PC-9 (cell line): Measurements from ENCODE around the gene COX5A. TPM values are rescaled to one million over a fixed set of nuclear protein-coding genes. Genes with fewer than 3 reads are reported as not detected.

ENCODE experiments used
- BruUV-seq: library from RNA; stranded (reverse); fragments of 400-500 nt; replicated peaks from 2 replicates; lab custom pipeline; 2021; lab: Mats Ljungman, UMichigan
- CTCF ChIA-PET: fragments of 300-600 bp; sonication (Branson Sonifier 250); formaldehyde crosslinking; loops from one replicate; lab custom pipeline; 2022; ENCODE audit warnings: antibody characterized with exemption; lab: Charles Lee
- POLR2A ChIA-PET: fragments of 300-600 bp; sonication (Branson Sonifier 250); formaldehyde crosslinking; loops from one replicate; lab custom pipeline; 2022; ENCODE audit warnings: antibody characterized with exemption; ENCODE audit not compliant: unreplicated experiment; lab: Charles Lee
- DNase-seq, 2 experiments: peaks; one replicate each; pipeline versions ENCODE4 v3.0.0 to v3.0.0-alpha.2; 2015 to 2022; ENCODE audit warnings: mixed read lengths in 1 of 2
- H2AFZ ChIP-seq: fragments of 200-600 bp; sonication (generic); 2 replicates; pipeline ENCODE4 v1.8.1; 2017; ENCODE audit warnings: antibody characterized with exemption
- H3F3A ChIP-seq: fragments of 200-600 bp; sonication (generic); 2 replicates; pipeline ENCODE4 v1.8.1; 2017; ENCODE audit warnings: antibody characterized with exemption, mild to moderate bottlenecking, low read depth; ENCODE audit not compliant: insufficient read depth
- H3K27ac ChIP-seq: fragments of 200-600 bp; sonication (generic); 2 replicates; pipeline ENCODE4 v1.6.1; 2016; ENCODE audit warnings: mixed run types
- H3K27me3 ChIP-seq: fragments of 200-600 bp; sonication (generic); 2 replicates; pipeline ENCODE4 v1.6.1; 2016; ENCODE audit warnings: low read depth, mixed run types; ENCODE audit not compliant: insufficient read depth
- H3K36me3 ChIP-seq: fragments of 200-600 bp; sonication (generic); 2 replicates; pipeline ENCODE4 v1.6.1; 2016; ENCODE audit warnings: low read depth, mixed run types
- H3K4me1 ChIP-seq: fragments of 200-600 bp; sonication (generic); replicated peaks from 2 replicates; pipeline ENCODE4 v1.6.1; 2016; ENCODE audit warnings: mixed run types; ENCODE audit not compliant: insufficient read depth
- H3K4me2 ChIP-seq: fragments of 200-600 bp; sonication (generic); 2 replicates; pipeline ENCODE4 v1.6.1; 2017; ENCODE audit warnings: mixed run types
- H3K4me3 ChIP-seq: fragments of 200-600 bp; sonication (generic); 2 replicates; pipeline ENCODE4 v1.6.1; 2016; ENCODE audit warnings: mixed run types
- H3K79me2 ChIP-seq: fragments of 200-600 bp; sonication (generic); 2 replicates; pipeline ENCODE4 v1.6.1; 2017; ENCODE audit warnings: low read depth, mixed run types
- H3K9me2 ChIP-seq: fragments of 200-600 bp; sonication (generic); 2 replicates; pipeline ENCODE4 v1.8.1; 2017; ENCODE audit warnings: mild to moderate bottlenecking; ENCODE audit not compliant: insufficient read depth
- H3K9me3 ChIP-seq: fragments of 200-600 bp; sonication (generic); 2 replicates; pipeline ENCODE4 v1.8.1; 2016; ENCODE audit warnings: low read depth; ENCODE audit not compliant: insufficient read depth
- H4K20me1 ChIP-seq: fragments of 200-600 bp; sonication (generic); 2 replicates; pipeline ENCODE4 v1.8.1; 2017; ENCODE audit not compliant: insufficient read depth
- CTCF ChIP-seq: fragments of 200-600 bp; sonication (generic); conservative IDR thresholded peaks from 2 replicates; pipeline ENCODE4 v1.6.1; 2017; ENCODE audit warnings: mixed run types, antibody characterized with exemption, mild to moderate bottlenecking, moderate library complexity
- EZH2 ChIP-seq: fragments of 200-600 bp; sonication (generic); IDR thresholded peaks from 2 replicates; pipeline ENCODE4 v1.8.0; 2017; ENCODE audit warnings: antibody characterized with exemption, low read depth
- intact Hi-C: fragments of 100-400 bp; cut with micrococcal nuclease; formaldehyde crosslinking; loops from one replicate; pipeline ENCODE4 v1.10.0; 2022; ENCODE audit not compliant: unreplicated experiment
- total RNA-seq: library from RNA; stranded (reverse); gene quantifications from 2 replicates; pipeline ENCODE4 v1.2.3, GENCODE V29; 2021

The COX5A gene
- total RNA-seq, 1 experiment from 2014 or later: 247 TPM

GRCh38 chr15:74955796-74956647 lies 18.1 kb upstream of the COX5A start:
- no peaks in the 10 kb centered on the region for H3K36me3 ChIP-seq
- H3F3A ChIP-seq: peaks cover 37% of the 10 kb centered on the region
- TF ChIP-seq CTCF: peak; percentile 55; the same call in 1 of the 2 replicates
- no peak for TF ChIP-seq EZH2
- no peaks in the 10 kb centered on the region for H3K9me3 ChIP-seq
- peak; percentile 61 to 76 for DNase-seq
- intact Hi-C loops: loop anchor here (2.0 to 10.0 kb wide), 3 partner anchors 27 to 581 kb away; partner anchors contain the start of gene PPCDC
- no peaks in the 10 kb centered on the region for H3K9me2 ChIP-seq
- H3K27me3 ChIP-seq: no peaks in the 10 kb centered on the region
- POLR2A ChIA-PET: interaction anchor here (0.6 to 0.7 kb wide), 2 partner anchors 167 to 243 kb away, joined by 5 to 6 read pairs; no protein-coding TSS in a partner anchor
- peaks cover 20% of the 10 kb centered on the region for H4K20me1 ChIP-seq
- peak overlapping the region; percentile 92 for H3K4me3 ChIP-seq
- H3K79me2 ChIP-seq: peaks cover 28% of the 10 kb centered on the region
- peak overlapping the region; percentile 75 for H3K27ac ChIP-seq
- peak overlapping the region; percentile 96 for H3K4me2 ChIP-seq
- CTCF ChIA-PET: interaction anchor here (0.6 to 0.9 kb wide), 3 partner anchors 9 to 102 kb away, joined by 3 to 4 read pairs (median 4); partner anchors contain the start of gene PPCDC
- H2AFZ ChIP-seq: peak overlapping the region; percentile 93
- peaks cover 30% of the 10 kb centered on the region for H3K4me1 ChIP-seq
- BruUV-seq: no TSS peak

GRCh38 chr15:74955017-74955416 lies 17.1 kb upstream of the COX5A start:
- Histone ChIP-seq H3K36me3 (no peaks in the 10 kb centered on the region), H2AFZ (no peak overlapping the region), H3K9me3 (no peaks in the 10 kb centered on the region), H3K27me3 (no peaks in the 10 kb centered on the region), H3K9me2 (no peaks in the 10 kb centered on the region), H3K4me3 (peak overlapping the region; percentile 92), H3K27ac (no peak overlapping the region), H3K4me1 (peaks cover 30% of the 10 kb centered on the region), H3K79me2 (peaks cover 28% of the 10 kb centered on the region), H3F3A (peaks cover 42% of the 10 kb centered on the region), H4K20me1 (peaks cover 20% of the 10 kb centered on the region), H3K4me2 (peak overlapping the region; percentile 96)
- intact Hi-C loops: loop anchor here (5.0 to 10.0 kb wide), 2 partner anchors 67 to 580 kb away; partner anchors contain the start of gene PPCDC
- no TSS peak for BruUV-seq
- no peak for TF ChIP-seq CTCF
- TF ChIP-seq EZH2: no peak
- ChIA-PET CTCF (interaction anchor here (0.7 kb wide), 1 partner anchor 171 kb away, joined by 3 read pairs; no protein-coding TSS in a partner anchor), POLR2A (no interaction called here)
- no peak for DNase-seq

- H3K27me3 ChIP-seq: no peaks in the 10 kb centered on the region
- H2AFZ ChIP-seq: no peak overlapping the region
- H4K20me1 ChIP-seq: peaks cover 20% of the 10 kb centered on the region
- H3K4me1 ChIP-seq: peaks cover 30% of the 10 kb centered on the region
- TF ChIP-seq CTCF (no peak), EZH2 (no peak)
- peaks cover 42% of the 10 kb centered on the region for H3F3A ChIP-seq
- DNase-seq: no peak
- POLR2A ChIA-PET: interaction anchor here (0.6 kb wide), 1 partner anchor 707 kb away, joined by 8 read pairs; no protein-coding TSS in a partner anchor
- H3K4me3 ChIP-seq: peak overlapping the region; percentile 92
- H3K79me2 ChIP-seq: peaks cover 28% of the 10 kb centered on the region
- no peak overlapping the region for H3K27ac ChIP-seq
- no TSS peak for BruUV-seq
- H3K36me3 ChIP-seq: no peaks in the 10 kb centered on the region
- peak overlapping the region; percentile 96 for H3K4me2 ChIP-seq
- H3K9me2 ChIP-seq: no peaks in the 10 kb centered on the region
- intact Hi-C loops: loop anchor here (10.0 kb wide), 1 partner anchor 580 kb away; no protein-coding TSS in a partner anchor
- CTCF ChIA-PET: interaction anchor here (0.7 kb wide), 1 partner anchor 171 kb away, joined by 3 read pairs; no protein-coding TSS in a partner anchor
- H3K9me3 ChIP-seq: no peaks in the 10 kb centered on the region
Measured at GRCh38 chr15:74954515-74954914, 16.6 kb upstream of the COX5A start.
